IMR-90 (cell line): ENCODE data around the gene ASB6. TPM values are rescaled to one million over a fixed set of nuclear protein-coding genes. Genes with fewer than 3 reads are reported as not detected.

Experiments used
- ATAC-seq: fragments of 200-7000 bp; cut with Tn5 transposase; 2 replicates; pipeline ENCODE4 v1.9.1; 2020; ENCODE audit warnings: low read depth, mild to moderate bottlenecking, moderate library complexity
- BruUV-seq: library from RNA; stranded (reverse); fragments of 400-500 nt; replicated peaks from 2 replicates; lab custom pipeline; 2021; lab: Mats Ljungman, UMichigan
- CTCF ChIA-PET: fragments of 300-600 bp; formaldehyde crosslinking; extraction: SDS; loops from one replicate; lab custom pipeline; 2021; ENCODE audit warnings: antibody characterized with exemption; lab: Yijun Ruan, JAX
- POLR2A ChIA-PET: fragments of 300-600 bp; sonication (Branson Sonifier 250); formaldehyde crosslinking; loops from one replicate; lab custom pipeline; 2022; ENCODE audit warnings: antibody characterized with exemption; ENCODE audit not compliant: unreplicated experiment; lab: Charles Lee
- DNase-seq: peaks from one replicate; pipeline ENCODE4 v3.0.0; 2013
- H2AFZ ChIP-seq: replicated peaks from 2 replicates; pipeline ENCODE3; 2013; ENCODE audit warnings: low read length, mild to moderate bottlenecking; ENCODE audit not compliant: poor library complexity
- H2AK5ac ChIP-seq: 2 replicates; pipeline ENCODE4 v1.6.1; 2013; ENCODE audit warnings: low read depth, low read length, inconsistent platforms
- H2AK9ac ChIP-seq: replicated peaks from 2 replicates; pipeline ENCODE3; 2013; ENCODE audit warnings: mild to moderate bottlenecking, low read depth, low read length, moderate library complexity; ENCODE audit not compliant: poor library complexity
- H2BK120ac ChIP-seq: 2 replicates; pipeline ENCODE4 v1.6.1; 2013; ENCODE audit warnings: low read depth, low read length, inconsistent platforms
- H2BK15ac ChIP-seq: 3 replicates; pipeline ENCODE4 v1.6.1; 2013; ENCODE audit warnings: low read depth, low read length, inconsistent platforms
- H2BK20ac ChIP-seq: 2 replicates; pipeline ENCODE4 v1.6.1; 2013; ENCODE audit warnings: low read depth, mild to moderate bottlenecking, inconsistent platforms, low read length, moderate library complexity
- H2BK5ac ChIP-seq: 2 replicates; pipeline ENCODE4 v1.6.1; 2013; ENCODE audit warnings: mild to moderate bottlenecking, low read depth, low read length, inconsistent platforms; ENCODE audit not compliant: poor library complexity, severe bottlenecking
- H3K14ac ChIP-seq: replicated peaks from 2 replicates; pipeline ENCODE4 v1.6.1; 2013; ENCODE audit warnings: low read depth, low read length, inconsistent platforms
- H3K18ac ChIP-seq: 2 replicates; pipeline ENCODE4 v1.6.1; 2013; ENCODE audit warnings: low read depth, low read length, control low read depth
- H3K23ac ChIP-seq: 2 replicates; pipeline ENCODE4 v1.6.1; 2013; ENCODE audit warnings: low read depth, low read length, inconsistent platforms
- H3K27ac ChIP-seq: 2 replicates; pipeline ENCODE4 v1.5.1; 2013; ENCODE audit warnings: mild to moderate bottlenecking, control low read depth, low read length; ENCODE audit not compliant: insufficient read depth
- H3K27me3 ChIP-seq: 2 replicates; pipeline ENCODE4 v1.6.1; 2013; ENCODE audit warnings: low read length; ENCODE audit not compliant: control insufficient read depth, insufficient read depth
- H3K36me3 ChIP-seq: 2 replicates; pipeline ENCODE4 v1.6.1; 2013; ENCODE audit warnings: low read length, mixed read lengths; ENCODE audit not compliant: control insufficient read depth, insufficient read depth
- H3K4ac ChIP-seq: 2 replicates; pipeline ENCODE4 v1.6.1; 2013; ENCODE audit warnings: low read depth, low read length, inconsistent platforms
- H3K4me1 ChIP-seq: 2 replicates; pipeline ENCODE4 v1.6.1; 2013; ENCODE audit warnings: low read length, mixed read lengths; ENCODE audit not compliant: control insufficient read depth, insufficient read depth
- H3K4me2 ChIP-seq: 2 replicates; pipeline ENCODE4 v1.6.1; 2013; ENCODE audit warnings: low read depth, mild to moderate bottlenecking, control low read depth, low read length, moderate library complexity
- H3K4me3 ChIP-seq: 2 replicates; pipeline ENCODE4 v1.5.1; 2013; ENCODE audit warnings: low read depth, mild to moderate bottlenecking, control low read depth, low read length, moderate library complexity; ENCODE audit not compliant: insufficient read depth
- H3K56ac ChIP-seq: 2 replicates; pipeline ENCODE4 v1.6.1; 2013; ENCODE audit warnings: low read length, inconsistent platforms; ENCODE audit not compliant: insufficient read depth; ENCODE audit errors: extremely low read depth
- H3K79me1 ChIP-seq, 2 experiments: 2 replicates each; pipeline ENCODE4 v1.6.1; 2013; ENCODE audit warnings: low read length in 2 of 2, inconsistent platforms in 1 of 2, low read depth in 1 of 2
- H3K9ac ChIP-seq: 2 replicates; pipeline ENCODE4 v1.6.1; 2013; ENCODE audit warnings: low read depth, low read length, control low read depth
- H3K9me1 ChIP-seq: 2 replicates; pipeline ENCODE4 v1.6.1; 2013; ENCODE audit warnings: low read length, inconsistent platforms; ENCODE audit not compliant: insufficient read depth
- H3K9me3 ChIP-seq: 2 replicates; pipeline ENCODE4 v1.6.1; 2013; ENCODE audit warnings: low read length; ENCODE audit not compliant: control insufficient read depth, insufficient read depth
- H4K20me1 ChIP-seq: 2 replicates; pipeline ENCODE4 v1.6.1; 2013; ENCODE audit warnings: low read length, inconsistent platforms; ENCODE audit not compliant: insufficient read depth
- H4K5ac ChIP-seq: 2 replicates; pipeline ENCODE4 v1.6.1; 2013; ENCODE audit warnings: mild to moderate bottlenecking, low read depth, low read length, control low read depth
- H4K8ac ChIP-seq, 2 experiments: 2 replicates each; pipeline ENCODE4 v1.6.1; 2013; ENCODE audit warnings: low read depth in 2 of 2, low read length in 2 of 2, control low read depth in 1 of 2, inconsistent platforms in 1 of 2
- H4K91ac ChIP-seq: 2 replicates; pipeline ENCODE4 v1.6.1; 2013; ENCODE audit warnings: low read depth, low read length, inconsistent platforms; ENCODE audit not compliant: insufficient read depth
- FOS ChIP-seq: fragments of 150-350 bp; IDR thresholded peaks from 2 replicates; pipeline ENCODE4 v1.6.1; 2016; ENCODE audit warnings: low read depth, low read length
- MAFK ChIP-seq: IDR thresholded peaks from 2 replicates; pipeline ENCODE4 v1.6.1; 2012; ENCODE audit warnings: low read depth, low read length, improper control_type of control experiment
- MAZ ChIP-seq: IDR thresholded peaks from 2 replicates; pipeline ENCODE4 v1.6.1; 2012; ENCODE audit warnings: low read depth, mild to moderate bottlenecking, low read length, improper control_type of control experiment, moderate library complexity, borderline replicate concordance
- RFX5 ChIP-seq: IDR thresholded peaks from 2 replicates; pipeline ENCODE4 v1.8.0; 2012; ENCODE audit warnings: low read depth, mild to moderate bottlenecking, low read length, moderate library complexity
- WGBS, 2 experiments: methylation state at CpG; one replicate each; pipeline versions ENCODE4 v1.1.5 to v1.1.7; 2013; ENCODE audit warnings: missing lambda C conversion rate in 2 of 2; ENCODE audit not compliant: insufficient read length in 1 of 2; ENCODE audit errors: extremely low coverage in 2 of 2; 5-methylcytosine and 5-hydroxymethylcytosine counted together
- dilution Hi-C: fragments of 300-500 bp; cut with HindIII; formaldehyde crosslinking; loops from one replicate; pipeline ENCODE4 v1.14.3; 2018; ENCODE audit warnings: low sequenced_read_pairs; ENCODE audit not compliant: unreplicated experiment
- in situ Hi-C: fragments of 300-500 bp; cut with MboI; formaldehyde crosslinking; loops from 3 replicates; pipeline ENCODE4 v1.14.3; 2019; ENCODE audit warnings: low sequenced_read_pairs, inconsistent platforms, mixed read lengths
- intact Hi-C: fragments of 100-400 bp; cut with micrococcal nuclease; formaldehyde crosslinking; loops from 2 replicates; pipeline ENCODE4 v1.10.0; 2022
- polyA plus RNA-seq, 3 experiments: library from polyadenylated mRNA; depleted of rRNA; stranded (reverse); fragments of >200 nt; gene quantifications; 2 replicates each; pipeline ENCODE4 v1.2.3, GENCODE V29; 2012; ENCODE audit warnings: low replicate concordance in 1 of 3
- total RNA-seq: library from RNA; depleted of rRNA; stranded (reverse); fragments of >200 nt; gene quantifications from 2 replicates; pipeline ENCODE4 v1.2.3, GENCODE V29; 2012
- TF ChIP-seq, protein P1 (sequence below): conservative IDR thresholded peaks from 2 replicates; pipeline ENCODE4 v1.5.1; 2012; ENCODE audit warnings: mild to moderate bottlenecking, low read depth, low read length, improper control_type of control experiment
- TF ChIP-seq, protein P2 (sequence below): fragments of 150-350 bp; IDR thresholded peaks from 2 replicates; pipeline ENCODE4 v1.6.1; 2016; ENCODE audit warnings: low read depth, mild to moderate bottlenecking, low read length, moderate library complexity, borderline replicate concordance

The ASB6 gene
- total and polyA plus RNA-seq, 2 of the 4 experiments (the other 2 are of a cell fraction): 9.7 to 28.9 TPM

DNA sequence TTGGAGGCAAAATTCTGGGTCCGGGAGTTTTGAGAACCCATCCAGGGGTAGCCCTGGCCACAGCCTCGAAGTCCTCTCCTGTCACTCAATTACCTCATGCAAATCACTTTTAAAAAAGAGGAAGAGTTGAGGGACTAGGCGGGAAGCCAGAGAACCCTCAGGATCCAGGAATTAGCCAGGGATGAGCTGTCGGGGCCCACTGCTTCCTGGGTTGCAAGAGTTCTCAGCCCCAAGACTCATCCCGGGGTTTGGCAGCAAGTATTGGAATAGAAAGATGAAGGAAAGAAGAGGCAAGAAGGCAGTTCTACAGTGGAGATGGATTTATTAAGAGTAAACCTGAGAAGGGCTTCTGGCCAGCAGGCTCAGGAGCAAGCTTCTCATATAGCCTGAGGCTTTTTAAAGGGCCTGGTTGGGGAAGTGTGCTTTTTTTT lies 46.6 kb downstream of the ASB6 start:
- peak overlapping the region; percentile 32 for H2BK5ac ChIP-seq
- H3K27me3 ChIP-seq: no peaks in the 10 kb centered on the region
- dilution Hi-C loops: no loop called here
- peaks cover 14% of the 10 kb centered on the region for H3K9me1 ChIP-seq
- no peak overlapping the region for H3K23ac ChIP-seq
- H4K91ac ChIP-seq: peak overlapping the region; percentile 21; the same call in 1 of the 2 replicates
- peak overlapping the region; percentile 63 for H2AK9ac ChIP-seq
- no TSS peak for BruUV-seq
- H2AK5ac ChIP-seq: no peak overlapping the region
- H3K18ac ChIP-seq: no peak overlapping the region
- intact Hi-C loops: no loop called here
- no peak overlapping the region for H3K4me3 ChIP-seq
- WGBS, 2 experiments: 33% methylated on average over 1 of the region's 5 CpGs; no CpG with 5 or more reads in 1 of the 2 experiments
- peak overlapping the region; percentile 7; the same call in 1 of the 3 replicates for H2BK15ac ChIP-seq
- H3K4me1 ChIP-seq: peaks cover 20% of the 10 kb centered on the region
- H3K36me3 ChIP-seq: no peaks in the 10 kb centered on the region
- H3K79me1 ChIP-seq: peaks cover 5 to 11% of the 10 kb centered on the region in 2 experiments; a peak in 3 of 4 replicates
- H4K8ac ChIP-seq: peak overlapping the region in 1 of 2 experiments; percentile 40; a peak in 2 of 4 replicates
- H3K4me2 ChIP-seq: no peak overlapping the region
- H4K5ac ChIP-seq: no peak overlapping the region; the same call in 1 of the 2 replicates
- TF ChIP-seq MAFK (no peak), RFX5 (no peak), FOS (no peak), MAZ (no peak)
- TF ChIP-seq, protein P1, sequence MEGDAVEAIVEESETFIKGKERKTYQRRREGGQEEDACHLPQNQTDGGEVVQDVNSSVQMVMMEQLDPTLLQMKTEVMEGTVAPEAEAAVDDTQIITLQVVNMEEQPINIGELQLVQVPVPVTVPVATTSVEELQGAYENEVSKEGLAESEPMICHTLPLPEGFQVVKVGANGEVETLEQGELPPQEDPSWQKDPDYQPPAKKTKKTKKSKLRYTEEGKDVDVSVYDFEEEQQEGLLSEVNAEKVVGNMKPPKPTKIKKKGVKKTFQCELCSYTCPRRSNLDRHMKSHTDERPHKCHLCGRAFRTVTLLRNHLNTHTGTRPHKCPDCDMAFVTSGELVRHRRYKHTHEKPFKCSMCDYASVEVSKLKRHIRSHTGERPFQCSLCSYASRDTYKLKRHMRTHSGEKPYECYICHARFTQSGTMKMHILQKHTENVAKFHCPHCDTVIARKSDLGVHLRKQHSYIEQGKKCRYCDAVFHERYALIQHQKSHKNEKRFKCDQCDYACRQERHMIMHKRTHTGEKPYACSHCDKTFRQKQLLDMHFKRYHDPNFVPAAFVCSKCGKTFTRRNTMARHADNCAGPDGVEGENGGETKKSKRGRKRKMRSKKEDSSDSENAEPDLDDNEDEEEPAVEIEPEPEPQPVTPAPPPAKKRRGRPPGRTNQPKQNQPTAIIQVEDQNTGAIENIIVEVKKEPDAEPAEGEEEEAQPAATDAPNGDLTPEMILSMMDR: no peak
- TF ChIP-seq, protein P2, sequence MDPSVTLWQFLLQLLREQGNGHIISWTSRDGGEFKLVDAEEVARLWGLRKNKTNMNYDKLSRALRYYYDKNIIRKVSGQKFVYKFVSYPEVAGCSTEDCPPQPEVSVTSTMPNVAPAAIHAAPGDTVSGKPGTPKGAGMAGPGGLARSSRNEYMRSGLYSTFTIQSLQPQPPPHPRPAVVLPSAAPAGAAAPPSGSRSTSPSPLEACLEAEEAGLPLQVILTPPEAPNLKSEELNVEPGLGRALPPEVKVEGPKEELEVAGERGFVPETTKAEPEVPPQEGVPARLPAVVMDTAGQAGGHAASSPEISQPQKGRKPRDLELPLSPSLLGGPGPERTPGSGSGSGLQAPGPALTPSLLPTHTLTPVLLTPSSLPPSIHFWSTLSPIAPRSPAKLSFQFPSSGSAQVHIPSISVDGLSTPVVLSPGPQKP: no peak
- no peak overlapping the region for H3K27ac ChIP-seq
- H3K9ac ChIP-seq: no peak overlapping the region
- H3K9me3 ChIP-seq: no peaks in the 10 kb centered on the region
- ChIA-PET POLR2A (interaction anchor here (1.1 kb wide), 1 partner anchor 14 kb away, joined by 6 read pairs; no protein-coding TSS in a partner anchor), CTCF (interaction anchor here (0.9 kb wide), 1 partner anchor 19 kb away, joined by 3 read pairs; no protein-coding TSS in a partner anchor)
- H3K56ac ChIP-seq: peak overlapping the region; percentile 43; the same call in 1 of the 2 replicates
- H3K4ac ChIP-seq: peak overlapping the region; percentile 33
- H3K14ac ChIP-seq: 0 out of 2 replicates have a peak overlapping the region, but pooled peaks have one; percentile 2
- H4K20me1 ChIP-seq: no peaks in the 10 kb centered on the region
- 0 out of 2 replicates have a peak overlapping the region, but pooled peaks have one; percentile 63 for H2BK20ac ChIP-seq
- peak; percentile 60 for DNase-seq
- ATAC-seq: no peak
- in situ Hi-C loops: no loop called here
- H2BK120ac ChIP-seq: peak overlapping the region; percentile 6; the same call in 1 of the 2 replicates
- peak overlapping the region; percentile 67 for H2AFZ ChIP-seq
